ENCODE results near the gene NBDY. TPM values are rescaled to one million over a fixed set of nuclear protein-coding genes. Genes with fewer than 3 reads are reported as not detected.
A peak's percentile ranks its signal among the peaks of the same experiment; 100 is the strongest.
"Not testable (repeated sequence)": the region's sequence is repeated elsewhere in the genome, so short reads cannot be mapped to it uniquely, and the experiment has no call there.

Gene NBDY
- total RNA-seq, 2 donors from 2014 or later: 64.2 to 83.5 TPM

- Histone ChIP-seq H3K36me3 (ENCODE audit: control insufficient read depth, insufficient read depth, low read length) (no peaks in the 10 kb centered on the region), H3K9ac (ENCODE audit: extremely low read depth, low read length, poor library complexity, severe bottlenecking) (no peak overlapping the region), H3K4me3 (ENCODE audit: low read length) (no peak overlapping the region), H3K27me3 (ENCODE audit: control insufficient read depth, insufficient read depth, low read length, poor library complexity, severe bottlenecking) (no peaks in the 10 kb centered on the region), H3K4me1 (ENCODE audit: control insufficient read depth, insufficient read depth, low read length) (no peaks in the 10 kb centered on the region), H3K9me3 (ENCODE audit: control insufficient read depth, low read length) (no peaks in the 10 kb centered on the region), H3K27ac (ENCODE audit: low read depth, low read length) (no peak overlapping the region)
- H3K36me3 Mint-ChIP-seq (ENCODE audit: low read depth): peaks cover 5% of the 10 kb centered on the region
- H3K9me3 Mint-ChIP-seq: peaks cover 57% of the 10 kb centered on the region
- 80 to 93% methylated on average over 2 to 7 of the region's 8 CpGs for WGBS, 2 experiments (ENCODE audit: insufficient coverage in 1 of 2, insufficient read length in 1 of 2)
- no peak for DNase-seq
- no peak overlapping the region for H3K4me3 Mint-ChIP-seq
- no peak for TF ChIP-seq CTCF (conservative IDR thresholded peaks at IDR 0.05)
- H3K27ac Mint-ChIP-seq: peak overlapping the region; percentile 62
- H3K4me1 Mint-ChIP-seq: peaks cover 10% of the 10 kb centered on the region
- H3K27me3 Mint-ChIP-seq (ENCODE audit: insufficient read depth): no peaks in the 10 kb centered on the region
Measured at GRCh38 chrX:56765811-56766553, 36.9 kb downstream of the NBDY start.

- no peak overlapping the region for H3K4me3 Mint-ChIP-seq
- Histone ChIP-seq H3K27me3 (ENCODE audit: control insufficient read depth, insufficient read depth, low read length, poor library complexity, severe bottlenecking) (no peaks in the 10 kb centered on the region), H3K36me3 (ENCODE audit: control insufficient read depth, insufficient read depth, low read length) (no peaks in the 10 kb centered on the region), H3K9ac (ENCODE audit: extremely low read depth, low read length, poor library complexity, severe bottlenecking) (no peak overlapping the region), H3K9me3 (ENCODE audit: control insufficient read depth, low read length) (no peaks in the 10 kb centered on the region), H3K27ac (ENCODE audit: low read depth, low read length) (no peak overlapping the region), H3K4me3 (ENCODE audit: low read length) (no peak overlapping the region), H3K4me1 (ENCODE audit: control insufficient read depth, insufficient read depth, low read length) (no peaks in the 10 kb centered on the region)
- peak; percentile 25 for DNase-seq
- WGBS, 2 experiments (ENCODE audit: insufficient coverage in 1 of 2, insufficient read length in 1 of 2): 93 to 94% methylated on average over 6 to 16 of the region's 16 CpGs
- peaks cover 5% of the 10 kb centered on the region for H3K36me3 Mint-ChIP-seq (ENCODE audit: low read depth)
- H3K27ac Mint-ChIP-seq: peak overlapping the region; percentile 62
- peaks cover 10% of the 10 kb centered on the region for H3K4me1 Mint-ChIP-seq
- H3K27me3 Mint-ChIP-seq (ENCODE audit: insufficient read depth): no peaks in the 10 kb centered on the region
- peaks cover 49% of the 10 kb centered on the region for H3K9me3 Mint-ChIP-seq
- TF ChIP-seq CTCF (conservative IDR thresholded peaks at IDR 0.05): no peak
Measured at GRCh38 chrX:56766554-56767347, 37.7 kb downstream of the NBDY start.

- not testable (repeated sequence) for H3K4me3 ChIP-seq (ENCODE audit: low read length); H3K27me3 ChIP-seq (ENCODE audit: control insufficient read depth, insufficient read depth, low read length, poor library complexity, severe bottlenecking); H3K9ac ChIP-seq (ENCODE audit: extremely low read depth, low read length, poor library complexity, severe bottlenecking); H3K9me3 ChIP-seq (ENCODE audit: control insufficient read depth, low read length); H3K27ac ChIP-seq (ENCODE audit: low read depth, low read length); H3K4me1 ChIP-seq (ENCODE audit: control insufficient read depth, insufficient read depth, low read length); H3K27ac Mint-ChIP-seq; H3K36me3 Mint-ChIP-seq (ENCODE audit: low read depth); H3K27me3 Mint-ChIP-seq (ENCODE audit: insufficient read depth); H3K4me1 Mint-ChIP-seq; H3K4me3 Mint-ChIP-seq; H3K36me3 ChIP-seq (ENCODE audit: control insufficient read depth, insufficient read depth, low read length)
- 80 to 94% methylated on average over 1 to 18 of the region's 45 CpGs for WGBS, 2 experiments (ENCODE audit: insufficient coverage in 1 of 2, insufficient read length in 1 of 2)
- peaks cover 41% of the 10 kb centered on the region for H3K9me3 Mint-ChIP-seq
- peak; percentile 40 for DNase-seq
Measured at GRCh38 chrX:56767348-56768119, 38.5 kb downstream of the NBDY start.

DNA sequence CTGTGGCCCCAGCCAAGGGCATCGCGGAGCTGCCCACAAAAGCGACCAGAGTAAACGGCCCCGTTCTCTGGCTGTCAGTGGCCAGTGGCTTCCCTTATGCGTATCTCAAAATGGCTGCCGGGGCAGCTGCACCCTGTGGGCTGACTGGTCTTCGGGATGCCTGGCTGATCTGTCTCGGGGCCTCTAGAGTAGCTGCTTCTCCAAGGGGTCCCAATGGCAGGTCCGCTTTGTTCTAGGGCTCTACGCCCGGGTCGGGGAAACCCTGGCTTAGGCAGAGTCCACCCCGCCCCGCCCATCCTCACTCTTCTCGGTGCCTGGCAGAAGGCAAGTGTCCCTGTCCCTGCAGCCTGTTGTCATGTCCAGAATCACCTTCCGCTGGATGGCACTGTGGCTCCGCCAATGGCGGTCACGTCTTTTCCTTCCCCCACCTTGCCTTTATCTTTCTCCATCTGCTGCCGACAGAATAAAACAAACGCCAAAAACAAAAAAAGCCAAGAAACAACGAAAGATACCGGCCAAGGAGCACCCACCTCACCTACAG, 39.1 kb downstream of the NBDY start:
- not testable (repeated sequence) for H3K36me3 ChIP-seq (ENCODE audit: control insufficient read depth, insufficient read depth, low read length); H3K36me3 Mint-ChIP-seq (ENCODE audit: low read depth); DNase-seq; H3K27me3 Mint-ChIP-seq (ENCODE audit: insufficient read depth); H3K9ac ChIP-seq (ENCODE audit: extremely low read depth, low read length, poor library complexity, severe bottlenecking); H3K27ac Mint-ChIP-seq; H3K9me3 ChIP-seq (ENCODE audit: control insufficient read depth, low read length); H3K4me1 Mint-ChIP-seq; H3K4me3 Mint-ChIP-seq; H3K27me3 ChIP-seq (ENCODE audit: control insufficient read depth, insufficient read depth, low read length, poor library complexity, severe bottlenecking); H3K4me1 ChIP-seq (ENCODE audit: control insufficient read depth, insufficient read depth, low read length); H3K4me3 ChIP-seq (ENCODE audit: low read length); H3K27ac ChIP-seq (ENCODE audit: low read depth, low read length)
- WGBS, 2 experiments (ENCODE audit: insufficient coverage in 1 of 2, insufficient read length in 1 of 2): no CpG with 5 or more reads among the region's 24 CpGs
- peaks cover 35% of the 10 kb centered on the region for H3K9me3 Mint-ChIP-seq

GRCh38 chrX:56772675-56773521, 43.9 kb downstream of the NBDY start:
- H3K4me1 Mint-ChIP-seq; H3K9me3 ChIP-seq (ENCODE audit: control insufficient read depth, low read length); H3K9me3 Mint-ChIP-seq; DNase-seq; H3K36me3 ChIP-seq (ENCODE audit: control insufficient read depth, insufficient read depth, low read length); H3K4me3 ChIP-seq (ENCODE audit: low read length); H3K27me3 ChIP-seq (ENCODE audit: control insufficient read depth, insufficient read depth, low read length, poor library complexity, severe bottlenecking); H3K4me1 ChIP-seq (ENCODE audit: control insufficient read depth, insufficient read depth, low read length); H3K27ac Mint-ChIP-seq; H3K9ac ChIP-seq (ENCODE audit: extremely low read depth, low read length, poor library complexity, severe bottlenecking); H3K27me3 Mint-ChIP-seq (ENCODE audit: insufficient read depth); H3K36me3 Mint-ChIP-seq (ENCODE audit: low read depth); H3K27ac ChIP-seq (ENCODE audit: low read depth, low read length); H3K4me3 Mint-ChIP-seq: not testable (repeated sequence)
- WGBS, 2 experiments (ENCODE audit: insufficient coverage in 1 of 2, insufficient read length in 1 of 2): no CpG with 5 or more reads among the region's 32 CpGs
